ENCODE data around the gene MUC20.
"Not testable (repeated sequence)": the region's sequence is repeated elsewhere in the genome, so short reads cannot be mapped to it uniquely, and the experiment has no call there.

Gene MUC20

GRCh38 chr3:195717416-195717815 lies 3.4 kb upstream of the MUC20 start:
- TF ChIP-seq CTCF (IDR thresholded peaks at IDR 0.05; ENCODE audit: insufficient read depth, low read length, poor library complexity, severe bottlenecking), result no peak
- DNase-seq (ENCODE audit: extremely low read depth, insufficient read length), result no peak
- H3K36me3 ChIP-seq (ENCODE audit: control insufficient read depth, insufficient read depth, low read length), result no peaks in the 10 kb centered on the region
- no peaks in the 10 kb centered on the region; the same call in 1 of the 2 replicates for H3K27me3 ChIP-seq (replicated peaks; ENCODE audit: control insufficient read depth, insufficient read depth, low read length)
- no peak overlapping the region for H3K4me3 ChIP-seq (replicated peaks; ENCODE audit: low read depth, low read length)

GRCh38 chr3:195717852-195718476 lies 2.8 kb upstream of the MUC20 start:
- Histone ChIP-seq H3K36me3 (ENCODE audit: control insufficient read depth, insufficient read depth, low read length) (no peaks in the 10 kb centered on the region), H3K4me3 (replicated peaks; ENCODE audit: low read depth, low read length) (no peak overlapping the region), H3K27me3 (replicated peaks; ENCODE audit: control insufficient read depth, insufficient read depth, low read length) (no peaks in the 10 kb centered on the region; the same call in 1 of the 2 replicates)
- no peak for DNase-seq (ENCODE audit: extremely low read depth, insufficient read length)
- TF ChIP-seq CTCF (IDR thresholded peaks at IDR 0.05; ENCODE audit: insufficient read depth, low read length, poor library complexity, severe bottlenecking), result no peak

GRCh38 chr3:195718477-195718984 lies 2.2 kb upstream of the MUC20 start:
- TF ChIP-seq CTCF (IDR thresholded peaks at IDR 0.05; ENCODE audit: insufficient read depth, low read length, poor library complexity, severe bottlenecking), result no peak
- no peak for DNase-seq (ENCODE audit: extremely low read depth, insufficient read length)
- Histone ChIP-seq H3K36me3 (ENCODE audit: control insufficient read depth, insufficient read depth, low read length) (no peaks in the 10 kb centered on the region), H3K4me3 (replicated peaks; ENCODE audit: low read depth, low read length) (no peak overlapping the region), H3K27me3 (replicated peaks; ENCODE audit: control insufficient read depth, insufficient read depth, low read length) (no peaks in the 10 kb centered on the region; the same call in 1 of the 2 replicates)

GRCh38 chr3:195719514-195720254 lies 1.1 kb upstream of the MUC20 start:
- H3K27me3 ChIP-seq (replicated peaks; ENCODE audit: control insufficient read depth, insufficient read depth, low read length); H3K36me3 ChIP-seq (ENCODE audit: control insufficient read depth, insufficient read depth, low read length); H3K4me3 ChIP-seq (replicated peaks; ENCODE audit: low read depth, low read length); DNase-seq (ENCODE audit: extremely low read depth, insufficient read length): not testable (repeated sequence)

GRCh38 chr3:195722139-195722995 lies 1.6 kb downstream of the MUC20 start:
- H3K36me3 ChIP-seq (ENCODE audit: control insufficient read depth, insufficient read depth, low read length); DNase-seq (ENCODE audit: extremely low read depth, insufficient read length); H3K27me3 ChIP-seq (replicated peaks; ENCODE audit: control insufficient read depth, insufficient read depth, low read length); H3K4me3 ChIP-seq (replicated peaks; ENCODE audit: low read depth, low read length): not testable (repeated sequence)

GRCh38 chr3:195722996-195723345 lies 2.2 kb downstream of the MUC20 start:
- not testable (repeated sequence) for H3K27me3 ChIP-seq (replicated peaks; ENCODE audit: control insufficient read depth, insufficient read depth, low read length); DNase-seq (ENCODE audit: extremely low read depth, insufficient read length); H3K4me3 ChIP-seq (replicated peaks; ENCODE audit: low read depth, low read length); H3K36me3 ChIP-seq (ENCODE audit: control insufficient read depth, insufficient read depth, low read length)

- not testable (repeated sequence) for H3K4me3 ChIP-seq (replicated peaks; ENCODE audit: low read depth, low read length); DNase-seq (ENCODE audit: extremely low read depth, insufficient read length); H3K36me3 ChIP-seq (ENCODE audit: control insufficient read depth, insufficient read depth, low read length); H3K27me3 ChIP-seq (replicated peaks; ENCODE audit: control insufficient read depth, insufficient read depth, low read length)
These were observed 3.6 kb downstream of the MUC20 start for GRCh38 chr3:195724363-195724762.

GRCh38 chr3:195725916-195726740 lies 5.3 kb downstream of the MUC20 start:
- not testable (repeated sequence) for H3K27me3 ChIP-seq (replicated peaks; ENCODE audit: control insufficient read depth, insufficient read depth, low read length); H3K4me3 ChIP-seq (replicated peaks; ENCODE audit: low read depth, low read length); DNase-seq (ENCODE audit: extremely low read depth, insufficient read length); H3K36me3 ChIP-seq (ENCODE audit: control insufficient read depth, insufficient read depth, low read length)

All from GM06990 (cell line).